ENCODE data around the gene RAD51. TPM values are rescaled to one million over a fixed set of nuclear protein-coding genes. Genes with fewer than 3 reads are reported as not detected.

RAD51 gene
- total RNA-seq, 4 donors from 2014 or later = 1.1 to 31.6 (median 1.8) TPM

DNA sequence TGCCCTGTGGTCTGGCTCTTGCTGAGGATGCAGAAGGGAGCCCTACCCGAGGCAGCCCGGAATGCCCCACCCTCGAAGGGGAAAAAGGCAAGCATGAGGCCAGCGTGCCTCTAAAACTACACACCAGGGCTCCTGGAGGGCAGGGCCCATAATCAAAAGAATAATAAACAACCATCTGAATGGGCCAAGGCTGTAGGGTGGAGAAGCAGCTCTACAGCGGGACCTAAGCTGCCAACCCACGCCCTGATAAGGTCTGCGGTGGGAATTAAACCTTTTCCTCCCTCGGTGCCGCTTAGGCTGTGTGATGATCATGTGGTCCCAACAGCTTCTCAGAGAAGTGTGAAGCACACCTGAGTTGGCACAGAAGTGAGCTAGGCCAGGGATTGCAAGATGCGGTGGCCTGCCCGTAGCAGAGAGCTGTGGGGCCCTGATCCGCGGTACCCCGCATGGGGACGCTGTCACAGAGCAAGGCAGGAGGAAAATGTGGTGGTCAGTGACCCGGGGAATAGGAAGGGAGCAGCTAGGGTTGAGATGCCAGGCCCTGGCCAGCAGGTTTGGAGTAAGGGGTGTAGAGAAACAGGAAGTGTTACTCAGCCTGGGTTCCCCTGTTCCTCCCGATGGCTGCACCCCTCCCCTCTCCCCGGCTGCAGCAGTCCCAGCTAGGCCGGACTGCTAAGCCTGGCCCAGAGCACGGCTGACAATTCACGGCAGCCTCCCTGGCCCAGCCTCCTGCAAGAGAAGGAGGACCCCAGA is 73.7 kb downstream of the RAD51 start:
- Histone ChIP-seq H3K36me3 (peaks cover 0 to 6% (median 0%) of the 10 kb centered on the region in 4 donors), H3K27me3 (no peaks in the 10 kb centered on the region), H3K4me1 (peaks cover 20 to 60% (median 53%) of the 10 kb centered on the region in 4 donors), H3K9me3 (no peaks in the 10 kb centered on the region), H3K27ac (peak overlapping the region; percentile 77 to 88 (median 80)), H3K4me3 (peak overlapping the region in 1 of 4 donors; percentile 5)
- intact Hi-C loops (cut with DNase I; ENCODE audit: low total_unique reads) = no loop called here
- DNase-seq = peak; percentile 66
- in situ Hi-C loops (cut with MboI; ENCODE audit: low pct_ligation_motif_present in 1 of 4, low pct_unique_long_range_greater_than_20kb in 1 of 4, low sequenced_read_pairs in 3 of 4) = loop anchor here in 1 of 4 donors (25.0 kb wide), 1 partner anchor 181 kb away; the partner anchor contains the start of gene KNL1
- 54% methylated on average over 21 of the region's 21 CpGs; no CpG with 5 or more reads in 1 of the 2 donors for WGBS, 2 donors (ENCODE audit: low coverage in 1 of 2)
- TF ChIP-seq EP300 (IDR thresholded peaks at IDR 0.05; ENCODE audit: low read depth) = no peak
- peak in 1 of 3 donors; percentile 5 for TF ChIP-seq POLR2AphosphoS5 (IDR thresholded peaks at IDR 0.05)

- peak within 1 kb of the TSS in 1 of 4 donors; percentile 5 for H3K4me3 ChIP-seq
- H3K4me1 ChIP-seq = peaks cover 19 to 52% (median 46%) of the 10 kb centered on the region in 4 donors
- TF ChIP-seq POLR2A (IDR thresholded peaks at IDR 0.05) (no peak), POLR2AphosphoS5 (IDR thresholded peaks at IDR 0.05) (no peak), EP300 (IDR thresholded peaks at IDR 0.05; ENCODE audit: low read depth) (no peak)
- TF ChIP-seq, protein P1, sequence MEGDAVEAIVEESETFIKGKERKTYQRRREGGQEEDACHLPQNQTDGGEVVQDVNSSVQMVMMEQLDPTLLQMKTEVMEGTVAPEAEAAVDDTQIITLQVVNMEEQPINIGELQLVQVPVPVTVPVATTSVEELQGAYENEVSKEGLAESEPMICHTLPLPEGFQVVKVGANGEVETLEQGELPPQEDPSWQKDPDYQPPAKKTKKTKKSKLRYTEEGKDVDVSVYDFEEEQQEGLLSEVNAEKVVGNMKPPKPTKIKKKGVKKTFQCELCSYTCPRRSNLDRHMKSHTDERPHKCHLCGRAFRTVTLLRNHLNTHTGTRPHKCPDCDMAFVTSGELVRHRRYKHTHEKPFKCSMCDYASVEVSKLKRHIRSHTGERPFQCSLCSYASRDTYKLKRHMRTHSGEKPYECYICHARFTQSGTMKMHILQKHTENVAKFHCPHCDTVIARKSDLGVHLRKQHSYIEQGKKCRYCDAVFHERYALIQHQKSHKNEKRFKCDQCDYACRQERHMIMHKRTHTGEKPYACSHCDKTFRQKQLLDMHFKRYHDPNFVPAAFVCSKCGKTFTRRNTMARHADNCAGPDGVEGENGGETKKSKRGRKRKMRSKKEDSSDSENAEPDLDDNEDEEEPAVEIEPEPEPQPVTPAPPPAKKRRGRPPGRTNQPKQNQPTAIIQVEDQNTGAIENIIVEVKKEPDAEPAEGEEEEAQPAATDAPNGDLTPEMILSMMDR (IDR thresholded peaks at IDR 0.05) = no peak
- H3K27ac ChIP-seq = peak within 1 kb of the TSS; percentile 77 to 88 (median 80)
- peaks cover 0 to 7% (median 3%) of the 10 kb centered on the region in 4 donors for H3K36me3 ChIP-seq
- in situ Hi-C loops (cut with MboI; ENCODE audit: low pct_ligation_motif_present in 1 of 4, low pct_unique_long_range_greater_than_20kb in 1 of 4, low sequenced_read_pairs in 3 of 4) (loop anchor here in 3 of 4 donors (10.0 to 25.0 kb wide), 3 partner anchors 75 to 182 kb away; partner anchors contain the start of genes KNL1 (in 1 of the 3) and RAD51 (in 1 of the 3)), intact Hi-C loops (cut with DNase I; ENCODE audit: low total_unique reads) (no loop called here)
- DNase-seq = peak; percentile 66
- H3K27me3 ChIP-seq = no peaks in the 10 kb centered on the region
- no peaks in the 10 kb centered on the region for H3K9me3 ChIP-seq
- 4 to 26% methylated on average over 5 to 28 of the region's 28 CpGs for WGBS, 2 donors (ENCODE audit: low coverage in 1 of 2)
Measured at GRCh38 chr15:40769274-40770146, 74.5 kb downstream of the RAD51 start, which contains the start of gene C15orf62. TSS of gene C15orf62 (plus strand) at chr15:40769980. CDS start at chr15:40770496, 516 bp downstream.

GRCh38 chr15:40770147-40770721 is 75.3 kb downstream of the RAD51 start:
- H3K9me3 ChIP-seq = no peaks in the 10 kb centered on the region
- 68% methylated on average over 17 of the region's 17 CpGs; no CpG with 5 or more reads in 1 of the 2 donors for WGBS, 2 donors (ENCODE audit: low coverage in 1 of 2)
- peak overlapping the region; percentile 77 to 88 (median 80) for H3K27ac ChIP-seq
- peaks cover 0 to 14% (median 6%) of the 10 kb centered on the region in 4 donors for H3K36me3 ChIP-seq
- H3K4me1 ChIP-seq = peaks cover 13 to 44% (median 38%) of the 10 kb centered on the region in 4 donors
- DNase-seq = peak; percentile 51
- in situ Hi-C loops (cut with MboI; ENCODE audit: low pct_ligation_motif_present in 1 of 4, low pct_unique_long_range_greater_than_20kb in 1 of 4, low sequenced_read_pairs in 3 of 4) (loop anchor here in 3 of 4 donors (10.0 to 25.0 kb wide), 3 partner anchors 75 to 183 kb away; partner anchors contain the start of genes KNL1 (in 1 of the 3) and RAD51 (in 1 of the 3)), intact Hi-C loops (cut with DNase I; ENCODE audit: low total_unique reads) (no loop called here)
- no peak overlapping the region for H3K4me3 ChIP-seq
- TF ChIP-seq POLR2A (IDR thresholded peaks at IDR 0.05) (no peak), POLR2AphosphoS5 (IDR thresholded peaks at IDR 0.05) (no peak), EP300 (IDR thresholded peaks at IDR 0.05; ENCODE audit: low read depth) (no peak)
- TF ChIP-seq, protein P1 (IDR thresholded peaks at IDR 0.05) = no peak
- no peaks in the 10 kb centered on the region for H3K27me3 ChIP-seq

DNA sequence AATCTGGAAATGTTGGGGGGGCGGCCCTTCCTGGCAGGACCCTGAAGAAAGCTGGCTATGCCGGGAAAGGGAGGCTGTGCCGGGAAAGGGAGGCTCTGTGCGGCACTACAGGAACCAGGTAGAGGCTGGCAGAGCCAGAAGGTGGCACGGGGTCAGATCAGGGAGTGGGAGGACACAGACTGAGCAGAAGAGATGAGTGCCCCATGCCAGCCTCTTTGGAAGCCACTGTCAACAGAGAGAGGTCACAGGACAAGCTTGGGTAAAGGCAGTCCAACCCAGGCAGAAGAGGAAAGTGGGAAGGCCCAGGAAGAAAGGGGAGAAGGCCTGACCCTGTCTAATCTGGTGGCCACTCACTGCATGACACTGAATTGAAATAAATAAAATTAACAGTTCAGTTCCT is 76.3 kb downstream of the RAD51 start:
- TF ChIP-seq POLR2AphosphoS5 (IDR thresholded peaks at IDR 0.05) = no peak
- TF ChIP-seq EP300 (IDR thresholded peaks at IDR 0.05; ENCODE audit: low read depth) = no peak
- no peak for TF ChIP-seq POLR2A (IDR thresholded peaks at IDR 0.05)
- TF ChIP-seq, protein P1 (IDR thresholded peaks at IDR 0.05) = no peak
- Histone ChIP-seq H3K27me3 (no peaks in the 10 kb centered on the region), H3K4me3 (no peak overlapping the region), H3K27ac (peak overlapping the region in 1 of 4 donors; percentile 88), H3K4me1 (peaks cover 13 to 37% (median 33%) of the 10 kb centered on the region in 4 donors), H3K36me3 (peaks cover 0 to 22% (median 10%) of the 10 kb centered on the region in 4 donors), H3K9me3 (no peaks in the 10 kb centered on the region)
- no peak for DNase-seq
- in situ Hi-C loops (cut with MboI; ENCODE audit: low pct_ligation_motif_present in 1 of 4, low pct_unique_long_range_greater_than_20kb in 1 of 4, low sequenced_read_pairs in 3 of 4) = loop anchor here in 3 of 4 donors (10.0 to 25.0 kb wide), 3 partner anchors 76 to 184 kb away; partner anchors contain the start of genes KNL1 (in 1 of the 3) and RAD51 (in 1 of the 3)
- WGBS, 2 donors (ENCODE audit: low coverage in 1 of 2) = 91 to 100% methylated on average over 3 to 5 of the region's 5 CpGs
- intact Hi-C loops (cut with DNase I; ENCODE audit: low total_unique reads) = no loop called here
